ENCODE results near the gene GRID2. TPM values are rescaled to one million over a fixed set of nuclear protein-coding genes. Genes with fewer than 3 reads are reported as not detected.
A peak's percentile ranks its signal among the peaks of the same experiment; 100 is the strongest.

The GRID2 gene
- total RNA-seq, 2 donors from 2014 or later = 0.28 TPM; not detected in 1

- no peaks in the 10 kb centered on the region for H3K9me3 ChIP-seq
- H3K27me3 ChIP-seq (replicated peaks; ENCODE audit: insufficient read depth) = no peaks in the 10 kb centered on the region
- no peak overlapping the region for H3K27ac ChIP-seq
- TF ChIP-seq CTCF (IDR thresholded peaks at IDR 0.05) = peak; percentile 62
- ATAC-seq (ENCODE audit: insufficient number of reproducible peaks, low FRiP score, low read depth) (no peak), DNase-seq (ENCODE audit: low spot score) (no peak)
- no peaks in the 10 kb centered on the region for H3K36me3 ChIP-seq
- H3K4me3 ChIP-seq = no peak overlapping the region
- H3K4me1 ChIP-seq (ENCODE audit: control insufficient read depth in 1 of 2, low read depth in 2 of 2) = no peaks in the 10 kb centered on the region
Observed at GRCh38 chr4:93791570-93792195, 1487.9 kb downstream of the GRID2 start.

DNA sequence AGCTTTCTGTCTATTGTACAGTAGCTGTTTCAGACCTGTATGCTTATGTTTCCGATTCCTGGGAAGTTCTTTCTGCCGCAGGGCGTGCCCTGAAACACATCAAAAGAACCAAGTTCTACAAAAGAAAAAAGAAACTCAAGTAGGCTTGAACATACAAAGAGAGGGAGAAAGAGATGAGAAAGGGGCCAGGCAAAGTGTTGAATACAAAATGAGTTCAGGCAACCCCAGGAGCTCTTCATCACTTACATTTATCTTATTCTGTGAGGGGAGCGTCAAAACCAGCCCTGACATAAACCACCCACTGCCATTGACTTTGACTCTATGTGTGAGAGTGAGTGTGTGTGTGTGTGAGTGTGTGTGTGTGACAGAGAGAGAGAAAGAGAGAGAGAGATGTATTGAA is 1498.3 kb downstream of the GRID2 start:
- ATAC-seq (ENCODE audit: insufficient number of reproducible peaks, low FRiP score, low read depth) = no peak
- TF ChIP-seq CTCF (IDR thresholded peaks at IDR 0.05) = no peak
- no peaks in the 10 kb centered on the region for H3K9me3 ChIP-seq

GRCh38 chr4:93809773-93810172 is 1506.0 kb downstream of the GRID2 start:
- Histone ChIP-seq H3K4me3 (no peak overlapping the region), H3K4me1 (ENCODE audit: control insufficient read depth in 1 of 2, low read depth in 2 of 2) (no peaks in the 10 kb centered on the region), H3K9me3 (no peaks in the 10 kb centered on the region), H3K27me3 (replicated peaks; ENCODE audit: insufficient read depth) (no peaks in the 10 kb centered on the region), H3K36me3 (no peaks in the 10 kb centered on the region), H3K27ac (no peak overlapping the region)
- ATAC-seq (ENCODE audit: insufficient number of reproducible peaks, low FRiP score, low read depth) = no peak
- DNase-seq (ENCODE audit: low spot score) = no peak
- TF ChIP-seq CTCF (IDR thresholded peaks at IDR 0.05) = no peak

More for the DNA sequence above, 1498.3 kb downstream of the GRID2 start:
- no peak for DNase-seq (ENCODE audit: low spot score)
- Histone ChIP-seq H3K4me3 (no peak overlapping the region), H3K36me3 (no peaks in the 10 kb centered on the region), H3K27me3 (replicated peaks; ENCODE audit: insufficient read depth) (no peaks in the 10 kb centered on the region), H3K27ac (no peak overlapping the region), H3K4me1 (ENCODE audit: control insufficient read depth in 1 of 2, low read depth in 2 of 2) (no peaks in the 10 kb centered on the region)

DNA sequence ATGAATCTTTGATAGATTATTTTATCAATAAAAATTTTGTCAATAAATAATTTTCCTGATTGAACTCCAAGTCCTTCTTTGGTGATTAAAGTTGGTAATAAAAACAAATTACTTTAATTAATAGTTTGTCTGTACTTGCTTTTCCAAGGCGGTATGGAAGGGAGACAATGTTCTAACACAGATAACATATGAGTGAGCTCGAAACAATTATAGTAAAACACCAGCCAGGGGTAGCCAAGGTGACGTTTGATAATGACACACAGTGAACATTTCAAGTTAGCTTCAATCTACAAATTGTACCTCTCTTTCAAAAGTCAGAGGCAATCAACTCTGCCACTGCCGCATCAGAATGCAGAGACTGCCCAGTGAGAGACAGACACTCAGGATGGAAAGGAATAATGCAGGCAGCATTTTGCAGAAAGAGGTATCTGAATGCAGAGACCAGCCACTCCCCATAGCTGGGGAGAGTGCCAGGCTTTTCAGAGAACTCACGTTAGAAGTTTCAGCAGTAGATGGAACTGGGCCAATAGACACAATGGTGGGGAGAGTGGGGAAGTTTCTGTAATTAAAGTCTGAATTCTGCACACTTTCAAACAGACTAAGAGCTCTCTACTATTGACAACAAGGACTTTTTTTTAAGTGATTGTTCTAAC is 1506.7 kb downstream of the GRID2 start:
- no peaks in the 10 kb centered on the region for H3K9me3 ChIP-seq
- H3K36me3 ChIP-seq = no peaks in the 10 kb centered on the region
- no peak for TF ChIP-seq CTCF (IDR thresholded peaks at IDR 0.05)
- no peaks in the 10 kb centered on the region for H3K4me1 ChIP-seq (ENCODE audit: control insufficient read depth in 1 of 2, low read depth in 2 of 2)
- H3K27me3 ChIP-seq (replicated peaks; ENCODE audit: insufficient read depth) = no peaks in the 10 kb centered on the region
- ATAC-seq (ENCODE audit: insufficient number of reproducible peaks, low FRiP score, low read depth) (no peak), DNase-seq (ENCODE audit: low spot score) (no peak)
- H3K4me3 ChIP-seq = no peak overlapping the region
- H3K27ac ChIP-seq = no peak overlapping the region

- no peak overlapping the region for H3K4me3 ChIP-seq
- ATAC-seq (ENCODE audit: insufficient number of reproducible peaks, low FRiP score, low read depth) (no peak), DNase-seq (ENCODE audit: low spot score) (no peak)
- no peaks in the 10 kb centered on the region for H3K27me3 ChIP-seq (replicated peaks; ENCODE audit: insufficient read depth)
- H3K27ac ChIP-seq = no peak overlapping the region
- H3K36me3 ChIP-seq = no peaks in the 10 kb centered on the region
- H3K4me1 ChIP-seq (ENCODE audit: control insufficient read depth in 1 of 2, low read depth in 2 of 2) = no peaks in the 10 kb centered on the region
- H3K9me3 ChIP-seq = no peaks in the 10 kb centered on the region
- TF ChIP-seq CTCF (IDR thresholded peaks at IDR 0.05) = no peak
Observed at GRCh38 chr4:93813092-93813491, 1509.3 kb downstream of the GRID2 start.

Data from thoracic aorta (tissue), 2 donors.